GM12878 (cell line): ENCODE data around the gene FHL5. TPM values are rescaled to one million over a fixed set of nuclear protein-coding genes. Genes with fewer than 3 reads are reported as not detected.
A peak's percentile ranks its signal among the peaks of the same experiment; 100 is the strongest.
"Not testable (repeated sequence)": the region's sequence is repeated elsewhere in the genome, so short reads cannot be mapped to it uniquely, and the experiment has no call there.

Experiments used
- ATAC-seq: fragments of 200-7000 bp; cut with Tn5 transposase; 3 replicates; pipeline ENCODE4 v1.9.1; 2020; ENCODE audit warnings: mild to moderate bottlenecking, moderate library complexity
- BruUV-seq: library from RNA; stranded (reverse); fragments of 400-500 nt; replicated peaks from 2 replicates; lab custom pipeline; 2021; lab: Mats Ljungman, UMichigan
- CTCF ChIA-PET: fragments of 300-600 bp; sonication (Branson Sonifier 250); formaldehyde crosslinking; extraction: SDS; loops from one replicate; lab custom pipeline; 2021; ENCODE audit warnings: inconsistent platforms; lab: Yijun Ruan, JAX
- POLR2A ChIA-PET: fragments of 350-600 bp; formaldehyde crosslinking; extraction: SDS; loops from one replicate; lab custom pipeline; 2021; ENCODE audit warnings: inconsistent platforms; lab: Charles Lee
- RAD21 ChIA-PET: fragments of 300-600 bp; sonication (Branson Sonifier 250); formaldehyde crosslinking; loops from one replicate; lab custom pipeline; 2023; ENCODE audit warnings: antibody characterized with exemption; ENCODE audit not compliant: unreplicated experiment; lab: Charles Lee
- SMC1A ChIA-PET: fragments of 300-600 bp; sonication (Branson Sonifier 250); formaldehyde crosslinking; loops from one replicate; lab custom pipeline; 2023; ENCODE audit not compliant: unreplicated experiment, uncharacterized antibody; lab: Charles Lee
- DNase-seq: peaks from one replicate; pipeline ENCODE4 v3.0.0-alpha.2; 2011; ENCODE audit warnings: low read depth, low spot score
- FAIRE-seq: peaks from 3 replicates; lab custom pipeline; 2011; peaks lifted over from hg19 to GRCh38; lab: Jason Lieb, UNC
- H2AFZ ChIP-seq: 2 replicates; pipeline ENCODE4 v1.6.0; 2011; ENCODE audit warnings: low read depth, low read length, control low read depth; ENCODE audit not compliant: control insufficient read depth
- H3K27ac ChIP-seq: 2 replicates; pipeline ENCODE4 v1.5.1; 2011; ENCODE audit warnings: control low read depth; ENCODE audit not compliant: control insufficient read depth, insufficient read depth
- H3K27me3 ChIP-seq, 2 experiments: replicated peaks in 1 of 2; 2 replicates each; pipeline versions ENCODE4 v1.6.0 to v1.6.1; 2011; ENCODE audit warnings: low read length in 1 of 2; ENCODE audit not compliant: control insufficient read depth in 2 of 2, insufficient read depth in 2 of 2
- H3K36me3 ChIP-seq, 2 experiments: 2 replicates each; pipeline ENCODE4 v1.5.1; 2011; ENCODE audit warnings: low read length in 1 of 2; ENCODE audit not compliant: control insufficient read depth in 2 of 2, insufficient read depth in 2 of 2
- H3K4me1 ChIP-seq: 2 replicates; pipeline ENCODE4 v1.6.1; 2011; ENCODE audit warnings: mild to moderate bottlenecking, low read length, moderate library complexity, mixed read lengths; ENCODE audit not compliant: control insufficient read depth, insufficient read depth
- H3K4me2 ChIP-seq: 2 replicates; pipeline ENCODE4 v1.6.0; 2011; ENCODE audit warnings: control low read depth; ENCODE audit not compliant: control insufficient read depth, insufficient read depth
- H3K4me3 ChIP-seq: fragments of 200-600 bp; sonication (generic); 2 replicates; pipeline ENCODE4 v1.5.1; 2016
- H3K79me2 ChIP-seq: 2 replicates; pipeline ENCODE4 v1.6.0; 2011; ENCODE audit warnings: low read length; ENCODE audit not compliant: control insufficient read depth, insufficient read depth
- H3K9ac ChIP-seq: 2 replicates; pipeline ENCODE4 v1.8.0; 2011; ENCODE audit warnings: low read length, control low read depth, mixed read lengths; ENCODE audit not compliant: control insufficient read depth, insufficient read depth
- H3K9me3 ChIP-seq: replicated peaks from 3 replicates; pipeline ENCODE4 v1.5.1; 2011; ENCODE audit warnings: mild to moderate bottlenecking, low read length; ENCODE audit not compliant: control insufficient read depth, insufficient read depth
- H4K20me1 ChIP-seq: 2 replicates; pipeline ENCODE4 v1.6.0; 2011; ENCODE audit not compliant: control insufficient read depth, insufficient read depth
- RFX5 ChIP-seq: IDR thresholded peaks from 2 replicates; pipeline ENCODE4 v1.6.1; 2011; ENCODE audit warnings: low read depth, low read length, improper control_type of control experiment
- SMAD5 ChIP-seq: IDR thresholded peaks from 2 replicates; pipeline ENCODE4 v1.6.1; 2016; ENCODE audit warnings: antibody characterized with exemption, low read depth
- ZBTB11 ChIP-seq: fragments of 450-650 bp; formaldehyde crosslinking; IDR thresholded peaks from 2 replicates; pipeline ENCODE4 v1.5.0; 2022; ENCODE audit warnings: mild to moderate bottlenecking, missing genetic modification characterization
- WGBS: methylation state at CpG from one replicate; pipeline ENCODE4 v1.1.6; 2016; ENCODE audit warnings: low lambda C conversion rate; ENCODE audit not compliant: insufficient replicate concordance, insufficient coverage; ENCODE audit errors: missing lambda C conversion rate; 5-methylcytosine and 5-hydroxymethylcytosine counted together
- in situ Hi-C: fragments of 300-500 bp; cut with MboI; formaldehyde crosslinking; loops from 9 replicates; pipeline ENCODE4 v1.14.3; 2018; ENCODE audit warnings: mixed read lengths
- intact Hi-C: fragments of 100-400 bp; cut with micrococcal nuclease; formaldehyde crosslinking; loops from one replicate; pipeline ENCODE4 v1.14.2; 2022; ENCODE audit not compliant: unreplicated experiment
- polyA plus RNA-seq, 11 experiments: library from polyadenylated mRNA; depleted of rRNA in 4 of 11; unstranded in 6 of 11; stranded (reverse) in 5 of 11; fragments of >200 nt; fragmentation: Nextera tagmentation in 4 of 11; fragmentation: Illumina TruSeq in 1 of 11; extraction: Ambion mirVana in 4 of 11; extraction: Trizol in 1 of 11; gene quantifications; 1 replicate in 1 of 11; 2 replicates in 10 of 11; pipeline versions ENCODE4 v1.2.1 to v1.2.3, GENCODE V29; 2011 to 2016; ENCODE audit warnings: inconsistent platforms in 2 of 11, missing spikeins in 2 of 11, low read depth in 1 of 11
- total RNA-seq, 4 experiments: library from RNA; depleted of rRNA in 3 of 4; stranded (reverse); fragments of >200 nt in 3 of 4; fragmentation: Illumina TruSeq in 1 of 4; extraction: Trizol in 1 of 4; gene quantifications; 2 replicates each; pipeline versions ENCODE4 v1.2.1 to v1.2.3, GENCODE V29; 2013 to 2021
- TF ChIP-seq, protein P1 (sequence below): fragments of 150-350 bp; IDR thresholded peaks from 2 replicates; pipeline ENCODE4 v1.6.1; 2014; ENCODE audit warnings: mild to moderate bottlenecking, low read depth, low read length
- TF ChIP-seq, protein P2 (sequence below): IDR thresholded peaks from 2 replicates; pipeline ENCODE4 v1.6.1; 2012; ENCODE audit warnings: mild to moderate bottlenecking, low read depth, low read length

Gene FHL5
- total and polyA plus RNA-seq, 10 of the 15 experiments (the other 5 are each of a cell fraction or from before 2014, with no cell fraction given) = 0.16 TPM; not detected in 9

GRCh38 chr6:96554558-96554957 lies 8.4 kb upstream of the FHL5 start (continued):
- TF ChIP-seq, protein P1, sequence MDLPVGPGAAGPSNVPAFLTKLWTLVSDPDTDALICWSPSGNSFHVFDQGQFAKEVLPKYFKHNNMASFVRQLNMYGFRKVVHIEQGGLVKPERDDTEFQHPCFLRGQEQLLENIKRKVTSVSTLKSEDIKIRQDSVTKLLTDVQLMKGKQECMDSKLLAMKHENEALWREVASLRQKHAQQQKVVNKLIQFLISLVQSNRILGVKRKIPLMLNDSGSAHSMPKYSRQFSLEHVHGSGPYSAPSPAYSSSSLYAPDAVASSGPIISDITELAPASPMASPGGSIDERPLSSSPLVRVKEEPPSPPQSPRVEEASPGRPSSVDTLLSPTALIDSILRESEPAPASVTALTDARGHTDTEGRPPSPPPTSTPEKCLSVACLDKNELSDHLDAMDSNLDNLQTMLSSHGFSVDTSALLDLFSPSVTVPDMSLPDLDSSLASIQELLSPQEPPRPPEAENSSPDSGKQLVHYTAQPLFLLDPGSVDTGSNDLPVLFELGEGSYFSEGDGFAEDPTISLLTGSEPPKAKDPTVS = no peak

GRCh38 chr6:96559740-96560139 lies 3.2 kb upstream of the FHL5 start:
- RAD21 ChIA-PET, ATAC-seq, DNase-seq, BruUV-seq, H3K79me2 ChIP-seq, SMC1A ChIA-PET, in situ Hi-C loops, CTCF ChIA-PET, H3K9me3 ChIP-seq, H3K27me3 ChIP-seq, H3K36me3 ChIP-seq, H4K20me1 ChIP-seq, FAIRE-seq, intact Hi-C loops, POLR2A ChIA-PET, H3K9ac ChIP-seq, H3K4me1 ChIP-seq, H3K4me2 ChIP-seq, H3K27ac ChIP-seq, H3K4me3 ChIP-seq, H2AFZ ChIP-seq: not testable (repeated sequence)
- 95% methylated on average over 2 of the region's 2 CpGs for WGBS

GRCh38 chr6:96563853-96564252 lies 925 bp downstream of the FHL5 start:
- Histone ChIP-seq H3K27ac (no peak overlapping the region), H3K9me3 (no peaks in the 10 kb centered on the region), H3K4me3 (no peak overlapping the region), H3K4me2 (no peak overlapping the region), H4K20me1 (no peaks in the 10 kb centered on the region), H3K36me3 (no peaks in the 10 kb centered on the region), H3K27me3 (no peaks in the 10 kb centered on the region), H3K4me1 (no peaks in the 10 kb centered on the region), H2AFZ (no peak overlapping the region), H3K9ac (no peak overlapping the region), H3K79me2 (no peaks in the 10 kb centered on the region)
- ChIA-PET CTCF (interaction anchor here (1.2 to 1.3 kb wide), 2 partner anchors 9 to 11 kb away, joined by 3 to 5 read pairs; no protein-coding TSS in a partner anchor), POLR2A (interaction anchor here (0.5 kb wide), 1 partner anchor 339 kb away, joined by 3 read pairs; no protein-coding TSS in a partner anchor), RAD21 (interaction anchor here (1.2 kb wide), 1 partner anchor 14 kb away, joined by 3 read pairs; no protein-coding TSS in a partner anchor), SMC1A (interaction anchor here (0.9 to 1.0 kb wide), 3 partner anchors 14 to 44 kb away, joined by 3 to 4 read pairs (median 3); no protein-coding TSS in a partner anchor)
- intact Hi-C loops (no loop called here), in situ Hi-C loops (no loop called here)
- ATAC-seq = peak; percentile 69
- FAIRE-seq = no peak
- BruUV-seq = no TSS peak
- DNase-seq = no peak
- TF ChIP-seq SMAD5 (no peak), RFX5 (no peak), ZBTB11 (CRISPR knock-in tag) (no peak)
- TF ChIP-seq, protein P2, sequence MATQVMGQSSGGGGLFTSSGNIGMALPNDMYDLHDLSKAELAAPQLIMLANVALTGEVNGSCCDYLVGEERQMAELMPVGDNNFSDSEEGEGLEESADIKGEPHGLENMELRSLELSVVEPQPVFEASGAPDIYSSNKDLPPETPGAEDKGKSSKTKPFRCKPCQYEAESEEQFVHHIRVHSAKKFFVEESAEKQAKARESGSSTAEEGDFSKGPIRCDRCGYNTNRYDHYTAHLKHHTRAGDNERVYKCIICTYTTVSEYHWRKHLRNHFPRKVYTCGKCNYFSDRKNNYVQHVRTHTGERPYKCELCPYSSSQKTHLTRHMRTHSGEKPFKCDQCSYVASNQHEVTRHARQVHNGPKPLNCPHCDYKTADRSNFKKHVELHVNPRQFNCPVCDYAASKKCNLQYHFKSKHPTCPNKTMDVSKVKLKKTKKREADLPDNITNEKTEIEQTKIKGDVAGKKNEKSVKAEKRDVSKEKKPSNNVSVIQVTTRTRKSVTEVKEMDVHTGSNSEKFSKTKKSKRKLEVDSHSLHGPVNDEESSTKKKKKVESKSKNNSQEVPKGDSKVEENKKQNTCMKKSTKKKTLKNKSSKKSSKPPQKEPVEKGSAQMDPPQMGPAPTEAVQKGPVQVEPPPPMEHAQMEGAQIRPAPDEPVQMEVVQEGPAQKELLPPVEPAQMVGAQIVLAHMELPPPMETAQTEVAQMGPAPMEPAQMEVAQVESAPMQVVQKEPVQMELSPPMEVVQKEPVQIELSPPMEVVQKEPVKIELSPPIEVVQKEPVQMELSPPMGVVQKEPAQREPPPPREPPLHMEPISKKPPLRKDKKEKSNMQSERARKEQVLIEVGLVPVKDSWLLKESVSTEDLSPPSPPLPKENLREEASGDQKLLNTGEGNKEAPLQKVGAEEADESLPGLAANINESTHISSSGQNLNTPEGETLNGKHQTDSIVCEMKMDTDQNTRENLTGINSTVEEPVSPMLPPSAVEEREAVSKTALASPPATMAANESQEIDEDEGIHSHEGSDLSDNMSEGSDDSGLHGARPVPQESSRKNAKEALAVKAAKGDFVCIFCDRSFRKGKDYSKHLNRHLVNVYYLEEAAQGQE = no peak
